NCI-H510A treated with DMSO at 0.1 percent for 48 hours (cell line): ENCODE measurements around the gene ANG.

Source experiments
- DNase-seq: peaks from one replicate; lab custom pipeline; 2025; lab: John Stamatoyannopoulos, UW

The ANG gene

DNA sequence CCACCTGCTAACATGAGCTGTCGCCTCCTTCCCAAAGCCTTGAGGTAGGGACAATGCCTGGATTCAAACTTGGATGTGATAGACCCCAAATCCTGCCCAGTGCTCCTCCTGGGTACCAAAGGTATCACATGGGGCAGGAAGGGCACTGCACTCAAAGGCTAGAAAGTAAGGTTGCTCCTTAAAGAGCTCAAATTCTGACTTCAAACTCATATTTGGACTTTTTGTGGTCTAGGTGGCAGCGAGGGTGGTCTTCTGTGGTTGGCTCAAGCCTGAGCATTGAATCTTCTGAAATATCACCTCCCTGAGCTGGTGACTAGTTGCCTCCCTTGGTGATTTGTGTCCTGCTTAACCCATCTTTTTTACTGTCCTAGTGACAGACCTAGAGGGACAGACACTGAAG, 12.5 kb upstream of the ANG start:
- no peak for DNase-seq

DNA sequence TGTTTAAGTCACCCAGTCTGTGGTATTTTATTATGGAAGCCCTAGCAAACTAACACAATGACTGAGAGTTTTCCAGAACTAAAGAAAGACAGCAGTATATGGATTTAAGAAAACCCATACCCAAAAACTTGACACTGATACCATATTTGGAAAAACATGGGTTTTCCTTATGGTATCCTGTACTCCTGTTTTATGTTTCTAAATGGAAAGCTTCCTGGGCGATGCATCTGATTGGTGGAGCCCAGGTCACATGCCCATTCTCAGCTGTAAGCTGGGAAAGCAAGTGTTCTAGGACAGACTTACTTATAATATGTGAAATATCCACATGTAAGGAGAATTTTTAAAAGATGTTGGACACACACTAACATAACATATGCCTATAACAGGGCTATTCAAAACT, 8.7 kb upstream of the ANG start:
- no peak for DNase-seq

DNA sequence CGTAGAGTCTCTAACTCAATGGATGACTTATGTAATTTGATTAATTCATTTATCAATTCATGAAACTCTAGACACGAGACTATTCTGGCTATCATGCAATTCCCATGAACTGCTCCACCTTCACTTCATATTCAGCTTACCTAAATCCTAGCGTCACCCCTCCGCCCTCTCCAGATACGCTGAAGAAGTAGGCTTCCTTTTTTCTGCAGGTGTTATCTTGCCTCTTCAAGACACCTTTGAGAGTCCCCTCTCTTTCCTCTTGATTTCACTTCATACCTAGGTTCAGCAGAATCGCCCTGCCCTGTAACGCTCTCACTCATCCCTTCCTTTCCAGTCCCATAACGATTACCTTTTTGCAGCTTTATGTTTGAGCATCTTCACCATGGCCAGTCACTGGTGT, 8.2 kb upstream of the ANG start:
- no peak for DNase-seq

- DNase-seq = no peak
Observed at GRCh38 chr14:20680843-20681347, 7.7 kb upstream of the ANG start.

GRCh38 chr14:20681348-20682126, 7.0 kb upstream of the ANG start:
- DNase-seq = peak; percentile 14

DNA sequence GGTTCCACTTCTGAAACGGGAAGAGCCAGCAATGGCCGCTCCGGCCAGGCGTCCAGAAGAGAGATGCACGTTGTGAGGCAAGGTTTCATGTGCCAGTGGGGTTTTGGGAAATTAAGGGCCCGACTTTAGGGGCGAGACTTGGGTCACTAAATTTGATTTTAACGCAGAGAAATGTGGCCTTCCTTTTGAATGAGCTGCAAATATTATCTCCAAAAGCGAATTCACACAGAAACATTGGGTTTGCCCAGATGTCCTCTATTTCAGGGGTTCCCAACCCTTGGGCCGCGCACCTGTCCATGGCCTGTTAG, 6.5 kb upstream of the ANG start:
- no peak for DNase-seq

DNA sequence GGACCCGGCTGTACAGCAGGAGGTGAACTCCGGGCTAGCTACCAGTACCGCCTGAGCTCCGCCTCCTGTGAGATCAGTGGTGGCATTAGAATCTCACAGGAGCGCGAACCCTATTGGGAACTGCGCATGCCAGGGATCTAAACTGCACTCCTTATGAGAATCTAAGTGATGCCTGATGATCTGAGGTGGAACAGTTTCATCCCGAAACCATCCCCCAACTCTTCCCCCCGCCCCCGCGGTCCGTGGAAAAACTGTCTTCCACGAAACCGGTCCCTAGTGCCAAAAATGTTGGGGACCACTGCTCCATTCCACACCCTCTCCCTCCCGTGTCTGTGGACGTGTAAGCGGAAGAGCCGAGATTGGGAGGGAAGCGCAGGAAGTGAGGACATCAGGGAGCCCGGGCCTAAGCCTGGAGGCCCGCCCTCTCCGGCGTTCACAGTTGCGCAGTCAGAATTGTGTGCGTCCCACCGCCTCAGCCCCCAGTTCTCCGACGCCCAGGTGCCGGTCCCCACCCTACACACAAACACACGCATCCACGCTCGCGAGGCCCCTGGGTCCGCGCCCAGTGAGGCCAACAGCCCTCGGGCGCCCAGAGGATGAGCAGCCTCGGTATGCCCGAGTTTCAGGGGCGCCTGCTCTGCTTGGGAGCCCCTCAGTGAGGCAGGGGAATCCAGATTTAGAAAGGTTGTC, 6.0 kb upstream of the ANG start:
- peak; percentile 33 for DNase-seq

DNA sequence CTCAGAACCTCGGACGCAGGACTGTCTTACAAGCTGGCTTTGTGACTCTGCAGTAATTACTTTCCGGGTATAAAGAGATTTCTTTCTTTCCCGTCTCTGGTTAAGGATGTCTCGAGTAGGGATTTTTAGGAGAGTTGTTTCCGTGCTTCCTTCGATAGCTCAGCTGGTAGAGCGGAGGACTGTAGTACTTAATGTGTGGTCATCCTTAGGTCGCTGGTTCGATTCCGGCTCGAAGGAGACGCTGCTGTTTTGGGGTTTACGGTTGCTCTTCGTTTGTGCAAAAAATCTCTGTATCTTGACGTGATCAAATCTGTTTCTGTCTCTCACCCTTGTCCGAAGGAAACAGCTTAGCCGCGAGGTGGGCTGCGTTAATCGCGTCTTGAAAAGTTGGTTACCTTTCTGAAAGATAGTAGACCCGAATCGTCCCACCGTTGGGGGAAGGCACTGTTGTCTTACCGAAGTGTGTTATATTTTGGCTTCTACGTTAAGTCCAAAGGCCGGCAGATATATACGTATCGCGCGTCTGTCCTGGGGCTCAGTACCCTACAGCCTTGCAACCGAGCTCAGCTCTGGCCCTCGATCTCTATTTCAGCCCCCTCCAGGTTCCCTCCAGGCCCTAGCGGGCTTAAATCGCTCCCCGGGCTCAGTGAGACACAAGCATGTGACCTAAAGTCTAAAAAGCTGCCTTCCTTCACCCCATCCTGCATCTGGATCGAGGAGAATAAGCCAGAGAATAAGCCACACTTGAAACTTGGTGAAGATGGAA, 5.3 kb upstream of the ANG start:
- DNase-seq = peak; percentile 69

DNA sequence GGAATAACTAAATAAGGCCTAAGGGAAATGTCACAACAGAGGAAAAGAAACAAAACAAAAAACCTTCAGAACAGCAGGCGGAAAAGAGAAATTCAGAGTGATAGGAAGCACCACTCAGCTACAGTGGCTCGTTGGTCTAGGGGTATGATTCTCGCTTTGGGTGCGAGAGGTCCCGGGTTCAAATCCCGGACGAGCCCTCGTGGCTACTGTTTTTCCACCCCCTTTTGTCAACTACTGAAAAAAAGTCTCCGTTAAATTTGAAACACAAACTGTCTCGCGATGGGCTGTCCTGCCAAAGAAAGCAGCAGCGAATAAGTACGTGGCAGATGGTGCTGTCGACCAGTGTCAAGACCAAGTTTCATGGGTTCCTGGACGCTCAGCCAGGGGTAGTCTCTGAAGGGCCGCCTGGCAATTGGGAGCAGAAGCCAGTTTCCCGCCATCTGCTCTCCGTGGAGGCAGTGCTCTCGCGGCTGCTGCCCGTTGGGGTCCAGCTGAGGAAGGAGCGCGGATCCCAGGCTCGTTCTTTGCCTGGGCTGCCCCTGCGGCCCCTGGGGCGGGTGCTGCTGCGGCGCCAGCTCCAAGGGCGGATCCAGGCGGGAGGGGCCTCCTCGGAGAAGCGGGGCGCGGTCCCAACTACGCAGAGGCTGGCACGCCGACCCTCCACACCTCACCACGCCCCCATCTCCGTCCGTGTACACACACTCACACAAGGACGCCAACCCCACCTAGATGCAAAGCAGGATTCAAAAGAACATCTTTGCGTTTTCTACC, 4.5 kb upstream of the ANG start, which contains the start of gene RNASE4:
Gene RNASE4, plus strand, starts transcription at position 670 of the 771 bp plus-strand sequence. CDS start 14,812 bp downstream, outside the sequence.
- peak; percentile 35 for DNase-seq

DNA sequence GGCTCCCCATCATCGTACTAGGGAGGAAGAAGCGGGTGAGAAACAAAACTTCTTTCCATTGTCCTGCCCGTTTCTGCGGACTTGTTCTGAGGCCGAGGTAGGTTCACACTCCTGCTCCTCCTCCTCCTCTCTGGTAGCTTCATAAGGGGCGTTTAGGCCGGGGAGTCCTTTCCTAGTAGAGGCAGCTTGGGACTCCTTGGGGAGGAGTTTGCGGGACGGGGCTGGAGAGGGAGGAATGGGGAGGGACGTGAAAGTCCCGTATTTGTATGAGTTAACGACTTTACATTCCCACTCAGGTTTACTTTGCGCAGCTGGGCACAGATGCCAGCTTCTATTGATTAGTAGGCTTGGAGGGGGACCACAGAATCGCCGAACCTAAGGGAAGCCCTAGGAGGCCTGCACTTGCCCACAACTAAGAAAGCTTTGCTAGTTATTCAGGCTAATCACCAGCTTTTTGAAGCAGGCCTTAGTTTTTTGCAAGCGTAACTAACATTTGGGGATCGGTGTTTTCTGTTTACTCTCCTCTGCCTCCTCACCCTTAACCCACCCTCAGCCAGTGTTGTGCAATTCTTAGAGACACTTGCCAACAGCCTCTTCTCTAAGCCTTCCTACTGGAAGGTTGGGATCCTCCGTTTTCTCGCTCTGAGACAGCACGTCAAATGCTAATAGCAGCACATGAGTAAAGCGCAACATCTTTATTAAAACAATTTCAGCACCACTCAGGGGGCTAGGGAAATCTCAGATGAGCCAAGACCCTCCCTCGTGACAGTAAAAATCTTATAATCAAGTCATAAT, 3.7 kb upstream of the ANG start:
- DNase-seq = no peak

DNA sequence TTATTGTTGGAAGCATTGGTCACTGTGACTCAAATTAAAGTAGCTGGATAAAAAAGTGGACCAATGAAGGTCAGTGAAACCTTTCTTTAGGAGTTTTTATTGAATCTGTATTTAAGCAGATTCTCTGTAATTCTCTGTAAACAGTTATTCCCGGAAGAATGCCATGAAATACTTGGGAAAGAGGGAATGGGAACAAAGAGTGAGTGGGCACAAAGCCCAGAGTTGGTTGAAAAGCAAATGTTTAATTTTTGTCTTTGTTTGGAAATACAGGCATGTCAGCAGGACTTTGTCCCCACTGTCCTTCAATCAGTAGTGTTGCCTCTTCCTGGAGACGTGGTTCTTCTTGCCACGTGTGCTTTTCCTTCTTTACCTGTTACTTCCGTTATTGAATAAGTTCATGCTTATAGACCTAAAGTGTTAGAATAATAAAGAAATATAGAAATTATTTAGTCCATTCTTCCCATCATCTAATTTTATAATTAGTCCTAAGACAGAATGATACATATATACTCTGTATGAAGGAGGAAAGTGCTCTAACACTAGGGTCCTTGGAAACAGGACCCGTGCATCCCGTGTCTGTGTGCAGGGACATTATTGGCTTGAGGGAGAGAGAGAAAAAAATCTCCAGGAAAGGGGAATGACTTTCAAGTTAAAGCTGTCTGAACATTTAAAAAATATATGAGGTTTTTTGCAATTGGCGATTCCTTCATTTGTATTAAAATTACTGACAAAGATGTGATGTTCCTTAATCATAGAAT, 2.0 kb upstream of the ANG start:
- no peak for DNase-seq

DNA sequence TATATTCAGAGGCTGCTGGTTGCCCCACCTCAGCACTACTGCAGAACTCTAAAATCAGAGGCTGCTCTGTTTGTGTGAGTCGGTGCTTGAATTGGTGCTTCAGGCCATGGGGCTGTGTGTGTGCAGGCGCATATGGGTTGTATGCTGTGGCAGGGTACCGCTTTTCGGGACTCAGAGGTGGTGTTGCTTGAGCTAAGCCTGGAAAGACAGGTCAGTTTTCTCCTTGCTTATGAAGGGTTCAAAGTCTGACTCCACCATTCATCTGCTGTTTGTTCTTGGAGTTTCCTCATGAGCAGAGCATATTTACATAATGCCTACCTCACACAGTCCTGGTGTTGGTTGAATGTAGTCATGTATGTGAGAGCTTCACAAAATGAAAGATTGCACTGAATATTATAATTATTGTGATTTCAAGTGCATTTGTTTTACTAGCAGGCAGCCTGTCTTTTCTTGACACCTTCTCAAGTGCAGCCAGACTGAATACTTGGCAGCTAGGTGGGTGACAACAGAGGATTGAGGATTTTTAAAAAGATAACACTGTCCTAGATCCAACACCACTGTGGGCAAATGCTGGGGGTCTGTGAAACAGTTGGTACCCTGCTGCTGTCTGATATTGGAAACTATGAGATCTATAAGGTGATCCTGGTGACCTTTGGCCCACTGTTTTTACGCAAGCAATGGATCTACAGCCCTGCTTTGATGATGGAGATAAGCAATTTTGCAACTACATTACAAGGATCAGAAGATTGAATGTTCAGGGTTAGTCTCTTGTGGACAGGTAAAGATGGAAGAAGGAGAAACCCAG, 1.0 kb upstream of the ANG start:
- DNase-seq = no peak

DNA sequence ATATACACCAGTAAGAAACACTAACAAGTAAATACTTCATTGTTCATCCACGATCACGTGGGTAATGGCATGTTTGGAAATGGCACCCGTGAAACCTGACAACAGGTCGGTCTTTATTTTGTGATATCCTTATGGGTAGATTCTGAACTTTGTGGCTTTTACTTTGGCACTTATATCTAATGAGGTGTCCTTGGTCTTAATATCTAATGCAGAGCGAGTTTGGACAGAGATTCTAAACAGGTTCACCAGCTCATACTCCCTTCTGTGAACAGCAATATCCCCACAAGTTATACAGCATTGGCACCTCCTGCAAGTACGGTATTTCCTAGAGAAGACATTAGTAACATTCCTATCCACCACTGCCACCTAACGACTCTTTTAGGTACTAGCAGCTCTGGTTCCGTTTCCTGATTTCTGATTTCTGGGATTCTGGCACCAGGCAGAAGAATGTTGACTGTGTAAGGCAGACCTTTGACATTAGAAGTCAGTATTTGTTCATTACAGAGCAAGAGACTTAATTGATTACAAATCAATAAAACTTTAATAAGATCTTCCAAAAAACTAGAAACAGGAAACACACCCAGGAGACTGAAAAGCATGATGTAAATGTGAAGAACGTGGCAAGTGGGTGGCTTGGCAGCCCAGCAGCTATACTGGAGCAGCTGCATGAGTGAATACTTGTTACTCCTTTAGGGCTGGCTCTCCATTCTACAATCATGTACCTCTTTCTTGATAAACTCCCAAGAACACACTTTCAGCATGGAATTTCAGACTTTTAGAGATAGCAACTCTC, 2.5 kb downstream of the ANG start:
- DNase-seq = peak; percentile 62

DNA sequence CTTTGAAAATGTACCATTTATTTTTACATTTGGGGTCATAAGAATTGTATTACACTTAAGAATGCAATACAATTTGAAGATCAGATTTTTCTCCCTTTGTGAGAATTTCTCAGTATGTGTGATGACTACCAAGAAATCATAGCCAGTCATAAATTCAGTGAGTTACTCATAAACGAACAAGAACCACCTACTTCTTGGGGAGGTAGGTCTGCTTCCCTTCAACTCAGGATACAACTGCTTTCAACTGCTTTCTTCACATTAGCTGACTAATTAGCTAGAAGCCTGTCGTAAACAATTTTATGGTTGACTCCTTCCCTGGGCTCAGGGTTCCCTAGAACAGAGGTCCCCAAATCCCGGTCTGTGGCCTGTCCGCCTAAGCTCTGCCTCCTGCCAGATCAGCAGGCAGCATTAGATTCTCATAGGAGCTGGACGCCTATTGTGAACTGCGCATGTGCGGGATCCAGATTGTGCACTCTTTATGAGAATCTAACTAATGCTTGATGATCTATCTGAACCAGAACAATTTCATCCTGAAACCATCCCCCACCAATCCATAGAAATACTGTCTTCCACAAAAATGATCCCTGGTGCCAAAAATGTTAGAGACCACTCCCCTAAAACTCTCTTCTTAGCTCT, 3.7 kb downstream of the ANG start:
- no peak for DNase-seq

DNA sequence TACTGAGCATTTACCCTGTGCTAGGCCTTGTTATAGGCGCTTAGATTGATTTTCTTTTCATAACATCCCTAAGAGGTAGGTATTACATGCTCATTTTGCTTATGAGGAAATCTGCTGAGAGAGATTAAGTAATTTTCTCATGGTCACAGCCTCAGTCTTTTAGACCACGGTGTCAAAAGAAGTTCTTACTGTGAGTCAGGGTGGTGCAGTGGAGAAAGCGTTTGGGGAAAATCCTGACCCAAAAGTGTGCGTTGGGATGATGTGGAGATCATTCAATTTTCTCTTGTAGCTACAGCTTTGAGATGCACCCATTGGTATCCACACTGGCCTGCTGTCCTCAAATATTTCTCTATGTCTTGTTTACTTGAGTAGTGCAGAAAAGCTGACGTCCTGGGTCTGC, 8.2 kb downstream of the ANG start:
- DNase-seq = no peak

DNA sequence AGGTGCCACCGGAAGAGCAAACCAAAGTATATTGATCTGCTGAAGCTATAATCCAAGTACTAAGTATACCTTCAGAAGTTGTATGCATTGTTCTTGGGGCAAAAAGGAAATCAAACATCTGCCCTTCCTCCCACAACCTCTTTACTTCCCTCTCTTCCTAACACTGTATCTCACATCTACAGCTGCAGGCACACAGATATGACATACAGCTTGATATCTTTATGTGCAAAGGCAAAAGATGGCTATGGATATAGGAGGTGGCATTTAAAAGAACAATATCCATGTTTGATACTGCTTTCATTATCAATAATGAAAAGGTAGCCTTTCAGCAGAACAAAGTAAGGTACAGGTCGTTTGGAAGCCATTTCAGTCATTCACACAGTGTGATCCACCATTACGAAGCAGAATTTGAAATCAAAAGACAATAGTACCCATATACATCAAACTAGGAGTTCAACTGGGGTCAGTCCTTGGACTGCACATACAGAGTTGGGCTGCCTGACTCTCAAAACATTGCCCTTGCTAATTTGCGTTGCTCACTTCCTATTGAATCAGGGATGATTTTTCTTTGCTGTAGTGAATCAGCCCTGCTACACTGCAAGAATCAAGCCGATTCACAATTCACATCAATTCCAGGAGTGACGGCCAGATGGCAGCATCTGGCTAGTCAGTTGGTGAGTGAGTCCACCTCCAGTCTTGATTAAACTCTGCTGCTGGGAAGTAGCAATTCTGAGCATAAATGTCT, 8.9 kb downstream of the ANG start:
- DNase-seq = no peak

DNA sequence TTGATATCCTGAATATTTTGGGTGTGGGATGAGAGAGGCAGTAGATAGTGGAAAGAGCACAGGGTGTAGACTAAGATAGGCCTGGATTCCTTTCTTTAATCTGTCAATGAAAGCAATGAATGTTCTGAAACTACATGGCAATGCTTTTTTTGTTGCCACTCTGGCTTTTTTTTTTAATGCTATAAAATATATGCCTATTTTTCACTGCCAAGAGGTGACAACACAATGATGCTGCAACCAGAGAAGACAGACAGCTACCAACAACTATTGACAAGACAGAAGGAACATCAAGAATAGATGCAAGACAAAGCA, 9.4 kb downstream of the ANG start:
- no peak for DNase-seq

GRCh38 chr14:20698934-20699333, 10.4 kb downstream of the ANG start:
- no peak for DNase-seq
